ENCODE measurements around the gene CCL17. TPM values are rescaled to one million over a fixed set of nuclear protein-coding genes. Genes with fewer than 3 reads are reported as not detected.

The CCL17 gene
- total and polyA plus RNA-seq, 7 donors, result 0.20 TPM; not detected in 6

DNA sequence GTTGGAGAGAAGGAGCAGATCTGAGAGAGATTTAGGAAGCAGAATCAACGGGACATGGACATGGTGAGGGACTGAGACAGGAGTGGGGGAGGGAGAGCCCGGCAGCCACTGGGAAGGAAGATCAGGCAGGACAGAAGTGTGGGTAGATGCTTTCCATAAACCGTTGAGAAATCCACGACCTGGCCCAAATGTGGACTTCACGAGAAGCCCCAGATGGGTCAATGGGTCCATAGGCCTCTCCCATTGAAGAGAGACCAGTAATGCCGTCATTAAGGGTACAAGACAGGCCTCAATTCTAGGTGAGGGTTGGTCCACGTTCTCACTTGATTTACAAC, 46.5 kb upstream of the CCL17 start:
- no peak for DNase-seq
- Histone ChIP-seq H3K27ac (no peak overlapping the region), H3K4me1 (no peaks in the 10 kb centered on the region), H3K4me3 (no peak overlapping the region), H3K9me3 (no peaks in the 10 kb centered on the region), H3K36me3 (ENCODE audit: insufficient read depth in 1 of 2, low read depth in 1 of 2) (no peaks in the 10 kb centered on the region), H3K27me3 (ENCODE audit: insufficient read depth in 3 of 3, low read length in 2 of 3) (no peaks in the 10 kb centered on the region)
- no peak for ATAC-seq
- intact Hi-C loops (cut with DNase I), result no loop called here
- WGBS, 3 donors, result 78 to 84% (median 81%) methylated on average over 7 of the region's 7 CpGs
- TF ChIP-seq CTCF (IDR thresholded peaks at IDR 0.05), result no peak

GRCh38 chr16:57358527-57359095, 46.0 kb upstream of the CCL17 start, which contains the start of gene CCL22:
TSS of gene CCL22 (plus strand) at chr16:57358783. CDS start at chr16:57358817, 34 bp downstream.
- no peak within 1 kb of the TSS for H3K4me3 ChIP-seq
- no peaks in the 10 kb centered on the region for H3K9me3 ChIP-seq
- H3K36me3 ChIP-seq (ENCODE audit: insufficient read depth in 1 of 2, low read depth in 1 of 2), result no peaks in the 10 kb centered on the region
- no peak for ATAC-seq
- WGBS, 3 donors, result 84 to 88% (median 86%) methylated on average over 9 of the region's 9 CpGs
- DNase-seq, result no peak
- H3K27ac ChIP-seq, result no peak within 1 kb of the TSS
- H3K4me1 ChIP-seq, result no peaks in the 10 kb centered on the region
- intact Hi-C loops (cut with DNase I), result no loop called here
- no peak for TF ChIP-seq CTCF (IDR thresholded peaks at IDR 0.05)
- no peaks in the 10 kb centered on the region for H3K27me3 ChIP-seq (ENCODE audit: insufficient read depth in 3 of 3, low read length in 2 of 3)

GRCh38 chr16:57360321-57360935, 44.1 kb upstream of the CCL17 start:
- H3K4me1 ChIP-seq, result no peaks in the 10 kb centered on the region
- no peak for TF ChIP-seq CTCF (IDR thresholded peaks at IDR 0.05)
- 90 to 96% (median 92%) methylated on average over 16 of the region's 16 CpGs for WGBS, 3 donors
- no peak overlapping the region for H3K27ac ChIP-seq
- no peak for DNase-seq
- no peaks in the 10 kb centered on the region for H3K27me3 ChIP-seq (ENCODE audit: insufficient read depth in 3 of 3, low read length in 2 of 3)
- H3K4me3 ChIP-seq, result no peak overlapping the region
- no peaks in the 10 kb centered on the region for H3K9me3 ChIP-seq
- no peaks in the 10 kb centered on the region for H3K36me3 ChIP-seq (ENCODE audit: insufficient read depth in 1 of 2, low read depth in 1 of 2)
- intact Hi-C loops (cut with DNase I), result no loop called here
- no peak for ATAC-seq

- Histone ChIP-seq H3K27ac (no peak overlapping the region), H3K36me3 (ENCODE audit: insufficient read depth in 1 of 2, low read depth in 1 of 2) (no peaks in the 10 kb centered on the region), H3K4me3 (no peak overlapping the region), H3K27me3 (ENCODE audit: insufficient read depth in 3 of 3, low read length in 2 of 3) (no peaks in the 10 kb centered on the region), H3K4me1 (no peaks in the 10 kb centered on the region), H3K9me3 (no peaks in the 10 kb centered on the region)
- TF ChIP-seq CTCF (IDR thresholded peaks at IDR 0.05), result no peak
- intact Hi-C loops (cut with DNase I), result no loop called here
- no peak for DNase-seq
- no peak for ATAC-seq
- 58 to 70% (median 69%) methylated on average over 4 of the region's 4 CpGs for WGBS, 3 donors
Measured at GRCh38 chr16:57361404-57361803, 43.2 kb upstream of the CCL17 start.

DNA sequence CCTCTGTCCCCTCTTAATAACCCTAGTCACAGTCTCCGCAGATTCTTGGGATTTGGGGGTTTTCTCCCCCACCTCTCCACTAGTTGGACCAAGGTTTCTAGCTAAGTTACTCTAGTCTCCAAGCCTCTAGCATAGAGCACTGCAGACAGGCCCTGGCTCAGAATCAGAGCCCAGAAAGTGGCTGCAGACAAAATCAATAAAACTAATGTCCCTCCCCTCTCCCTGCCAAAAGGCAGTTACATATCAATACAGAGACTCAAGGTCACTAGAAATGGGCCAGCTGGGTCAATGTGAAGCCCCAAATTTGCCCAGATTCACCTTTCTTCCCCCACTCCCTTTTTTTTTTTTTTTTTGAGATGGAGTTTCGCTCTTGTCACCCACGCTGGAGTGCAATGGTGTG, 40.4 kb upstream of the CCL17 start:
- intact Hi-C loops (cut with DNase I), result no loop called here
- H3K27me3 ChIP-seq (ENCODE audit: insufficient read depth in 3 of 3, low read length in 2 of 3), result peaks cover 0 to 1% (median 0%) of the 10 kb centered on the region in 3 donors
- ATAC-seq, result no peak
- DNase-seq, result no peak
- 73 to 86% (median 82%) methylated on average over 3 of the region's 3 CpGs for WGBS, 3 donors
- no peaks in the 10 kb centered on the region for H3K4me1 ChIP-seq
- no peaks in the 10 kb centered on the region for H3K9me3 ChIP-seq
- no peaks in the 10 kb centered on the region for H3K36me3 ChIP-seq (ENCODE audit: insufficient read depth in 1 of 2, low read depth in 1 of 2)
- no peak for TF ChIP-seq CTCF (IDR thresholded peaks at IDR 0.05)
- H3K4me3 ChIP-seq, result no peak overlapping the region
- H3K27ac ChIP-seq, result no peak overlapping the region

Measured in psoas muscle (tissue), 8 donors.